ENCODE results near the gene HUWE1.

HUWE1 gene

DNA sequence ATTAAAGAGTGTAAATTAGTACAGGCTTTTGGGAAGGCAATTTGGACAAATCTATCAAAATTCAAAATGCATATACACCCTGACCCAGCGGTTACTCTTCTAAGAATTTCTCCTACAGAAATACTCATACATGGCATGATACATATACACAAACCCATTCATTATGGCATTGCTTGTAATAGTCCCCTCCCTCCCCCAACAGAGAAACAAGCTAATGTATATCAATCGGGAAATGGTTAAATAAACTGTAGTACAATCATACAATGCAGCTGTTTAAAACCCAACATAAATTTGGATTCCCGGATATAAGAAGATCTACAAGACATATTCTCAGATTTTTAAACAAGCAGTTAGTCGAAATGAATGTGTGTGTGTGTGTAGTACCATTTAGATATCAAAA is 808 bp downstream of the HUWE1 start:
- no peak for DNase-seq

DNA sequence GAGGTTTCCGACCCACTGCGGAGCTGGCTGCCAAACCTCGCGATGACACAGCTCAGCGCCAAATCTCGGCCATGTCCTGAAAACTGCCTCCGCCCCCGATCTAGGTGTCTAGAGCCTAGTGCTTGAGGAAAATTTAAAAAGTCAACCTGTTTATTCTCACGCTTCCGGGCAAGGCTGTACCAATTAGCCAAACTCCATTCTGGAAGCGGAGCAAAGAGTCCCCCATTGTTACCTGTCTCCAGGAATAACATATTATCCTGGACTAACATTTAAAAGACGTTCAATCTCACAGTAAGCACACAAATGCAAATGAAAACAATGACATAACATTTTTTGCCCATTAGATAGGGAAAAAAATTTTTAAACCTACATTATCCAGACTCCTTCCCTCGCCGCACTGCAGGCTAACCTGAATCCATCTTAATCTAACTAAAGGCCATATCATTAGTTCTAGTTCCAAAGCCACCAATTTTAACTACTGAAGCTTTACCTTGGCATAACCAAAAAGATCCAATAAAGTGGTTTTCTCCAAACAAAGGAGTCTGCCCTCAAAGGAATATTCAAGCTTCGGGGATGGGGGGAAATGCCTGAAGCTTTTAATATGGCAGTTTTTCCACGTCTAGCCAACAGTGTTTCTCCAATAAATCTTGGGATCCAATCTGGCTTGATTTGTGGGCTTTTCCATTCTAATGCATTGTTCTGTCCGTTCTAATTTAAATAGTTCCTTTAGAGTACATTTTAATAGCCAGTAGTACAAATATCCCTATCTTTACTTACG is 1.9 kb downstream of the HUWE1 start:
- no peak for DNase-seq

DNA sequence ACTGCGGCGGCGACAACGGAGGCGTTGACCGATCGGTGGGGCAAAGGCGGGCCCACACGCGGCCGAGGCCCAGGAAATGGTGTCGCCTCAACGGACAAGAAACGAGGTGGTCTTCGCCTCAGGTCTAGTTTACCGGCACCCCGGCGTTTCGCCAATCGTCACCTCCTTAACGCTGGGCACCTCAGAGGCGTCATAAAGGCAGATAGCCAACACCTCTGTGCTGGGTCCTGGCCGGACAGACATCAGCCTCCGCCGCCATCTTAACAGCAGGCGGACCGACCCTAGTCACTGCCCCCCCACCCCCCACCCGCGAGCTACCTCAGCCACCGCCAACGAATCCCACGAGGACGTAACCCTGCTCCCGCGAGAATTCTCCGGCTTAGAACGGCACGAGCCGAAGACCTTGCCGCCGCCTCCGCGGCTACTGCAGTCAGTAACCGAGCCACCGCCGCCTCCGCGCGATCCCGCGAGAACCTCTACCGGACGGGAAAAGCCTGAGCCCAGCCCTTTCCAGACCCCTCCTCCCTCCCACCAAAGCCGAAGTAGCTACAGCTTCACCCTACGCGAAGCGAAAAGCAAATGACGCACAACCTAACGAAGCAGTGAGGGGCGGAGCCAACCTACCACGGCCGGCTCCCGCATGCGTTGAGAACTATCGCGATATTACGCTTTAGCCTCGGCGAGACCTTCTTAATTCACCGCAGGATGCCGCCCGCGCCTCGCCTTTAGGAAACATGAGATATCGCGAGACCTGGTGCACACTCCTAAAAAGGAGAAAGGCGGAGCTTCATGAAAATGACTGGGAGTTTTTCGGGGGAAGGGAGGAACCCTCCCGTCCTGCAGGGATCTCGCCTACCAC is 2.7 kb downstream of the HUWE1 start:
- peak; percentile 85 for DNase-seq

DNA sequence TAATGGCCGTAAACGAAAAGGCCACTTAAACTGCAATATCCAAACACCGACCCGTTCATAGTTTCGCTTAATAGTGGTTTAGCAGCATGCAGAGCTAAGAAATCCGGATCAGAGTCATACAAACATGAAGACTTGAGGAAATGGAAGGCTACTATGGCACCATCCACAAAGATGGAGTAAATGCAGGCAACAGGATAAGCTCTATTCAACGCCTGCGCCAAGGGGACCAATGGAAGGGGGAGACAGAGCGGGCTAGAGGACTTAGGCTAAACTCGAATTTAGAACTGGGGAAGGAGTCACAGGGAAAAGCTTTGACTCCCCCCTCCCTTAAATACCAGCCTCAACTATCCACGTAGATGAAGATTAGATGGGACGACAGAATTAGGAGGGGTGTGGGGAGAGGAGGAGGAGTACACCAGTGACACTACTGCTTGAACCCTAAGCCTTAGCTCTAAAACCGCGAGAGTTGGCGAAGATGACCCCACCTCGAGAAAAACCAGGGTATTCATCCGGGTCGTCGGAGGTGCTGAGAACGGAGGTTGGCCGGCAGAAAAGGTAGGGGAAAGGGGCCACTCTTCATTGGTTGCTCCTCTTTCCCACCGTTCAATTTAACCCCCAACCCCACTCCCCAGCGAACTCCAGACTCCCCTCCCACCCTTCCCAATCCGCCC is 3.5 kb downstream of the HUWE1 start:
- DNase-seq, result peak; percentile 20

DNA sequence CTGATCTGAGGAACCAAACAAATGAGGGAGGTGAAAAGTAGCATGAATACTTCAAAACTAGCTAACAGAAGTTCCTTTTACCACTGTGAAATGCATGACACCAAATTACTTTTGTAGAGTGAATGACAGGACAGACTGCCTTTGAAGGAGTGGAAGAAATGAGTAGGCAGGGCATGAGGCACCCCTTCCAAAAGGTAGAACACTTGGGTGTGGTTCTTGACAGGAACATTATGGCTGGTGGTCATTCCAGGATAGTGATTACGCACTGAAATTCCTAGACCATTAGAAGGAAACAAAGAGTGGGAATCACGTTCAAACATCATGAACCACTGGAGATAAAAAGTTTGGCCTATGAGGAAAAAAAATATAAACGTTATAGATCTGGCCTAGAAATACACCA is 4.9 kb downstream of the HUWE1 start:
- DNase-seq, result no peak

DNA sequence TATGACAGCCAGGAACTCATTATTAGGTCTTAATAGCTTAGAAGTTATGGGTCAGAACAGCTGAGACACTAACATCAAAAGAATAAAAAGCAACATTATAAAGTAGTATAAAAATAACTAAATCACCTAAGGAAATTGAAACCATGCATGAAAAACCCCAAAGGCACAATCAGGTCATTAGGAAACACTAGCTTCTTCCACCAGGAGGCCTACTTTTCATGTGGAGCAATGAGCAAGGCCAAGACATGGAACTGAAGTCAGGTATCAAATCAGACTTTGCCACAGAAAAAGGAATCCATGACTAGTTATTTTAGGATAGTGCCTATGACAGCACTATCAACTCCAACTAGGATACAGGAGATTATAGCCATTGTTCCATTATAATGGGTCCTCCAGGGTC is 7.9 kb downstream of the HUWE1 start:
- DNase-seq, result no peak

DNA sequence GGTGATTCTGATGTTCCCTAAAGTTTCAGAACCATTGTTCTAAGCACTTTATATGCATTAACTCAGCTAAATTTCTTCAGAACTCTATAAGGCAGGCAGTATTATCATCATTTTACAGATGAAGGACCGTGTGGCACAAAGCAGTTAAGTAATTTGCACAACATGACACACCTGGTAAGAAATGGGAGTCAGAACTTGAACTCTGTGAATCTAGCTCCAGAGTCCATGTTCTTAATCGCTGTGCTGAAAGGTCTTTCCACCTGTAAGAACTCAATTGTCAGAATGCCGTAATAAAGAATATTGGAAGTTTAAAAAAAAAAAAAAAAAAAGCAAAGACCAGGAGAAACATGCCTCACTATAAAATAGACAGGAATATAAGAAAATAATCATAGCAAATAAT is 9.2 kb downstream of the HUWE1 start:
- DNase-seq, result no peak

DNA sequence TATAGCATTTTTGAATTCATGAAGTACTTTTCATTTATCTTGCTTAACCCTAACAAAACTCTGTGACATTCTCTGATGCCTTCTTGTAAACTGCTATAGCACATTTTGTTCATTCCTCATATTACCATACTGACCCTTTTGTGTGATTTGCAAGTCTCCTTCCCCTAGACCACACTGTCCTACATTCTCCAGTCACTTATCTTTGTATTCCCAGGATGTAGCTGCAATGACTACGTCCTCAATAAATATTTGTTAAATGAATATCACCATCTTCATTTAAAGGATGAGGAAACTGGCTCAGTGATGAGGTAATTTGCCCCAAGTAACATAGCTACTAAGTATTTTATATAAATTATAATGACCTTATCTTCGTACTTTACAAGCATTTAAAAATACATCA is 11.9 kb downstream of the HUWE1 start:
- no peak for DNase-seq

DNA sequence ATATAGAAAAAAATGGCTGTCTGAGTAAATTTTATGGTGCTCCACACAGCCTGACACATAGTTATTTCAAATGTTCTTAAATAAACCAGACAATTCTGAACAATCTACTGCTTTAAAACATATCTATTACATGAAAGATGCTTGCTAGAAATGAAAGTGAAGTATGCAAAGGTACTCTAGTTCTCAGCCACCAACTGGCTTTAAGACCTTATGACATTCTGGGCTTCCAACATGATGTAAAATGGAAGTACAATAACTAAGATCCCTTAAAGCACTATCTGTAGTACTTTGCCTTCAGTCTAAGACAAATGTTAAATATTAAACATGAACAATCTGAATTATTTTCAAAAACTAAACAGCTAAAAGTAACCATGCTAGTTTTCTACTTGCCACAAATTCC is 17.3 kb downstream of the HUWE1 start:
- no peak for DNase-seq

DNA sequence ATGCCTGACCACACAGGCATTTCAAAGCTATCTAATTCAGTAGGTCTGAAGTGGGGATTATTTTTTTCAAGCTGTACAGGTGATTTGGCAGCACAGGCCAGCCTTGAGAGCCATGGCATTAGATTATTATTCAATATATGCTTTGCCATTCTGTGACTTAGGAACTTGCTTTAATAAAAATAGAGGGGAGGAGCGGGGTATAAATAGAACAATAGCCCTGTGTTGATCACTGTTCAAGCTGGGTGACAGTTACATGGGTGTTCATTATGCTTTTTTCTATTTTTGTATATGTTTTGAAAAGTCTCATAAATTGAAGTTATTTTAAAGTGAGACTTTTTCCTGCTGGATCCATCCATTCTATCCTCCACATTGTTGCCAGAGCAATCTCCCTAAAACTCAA is 20.3 kb downstream of the HUWE1 start:
- DNase-seq, result no peak

DNA sequence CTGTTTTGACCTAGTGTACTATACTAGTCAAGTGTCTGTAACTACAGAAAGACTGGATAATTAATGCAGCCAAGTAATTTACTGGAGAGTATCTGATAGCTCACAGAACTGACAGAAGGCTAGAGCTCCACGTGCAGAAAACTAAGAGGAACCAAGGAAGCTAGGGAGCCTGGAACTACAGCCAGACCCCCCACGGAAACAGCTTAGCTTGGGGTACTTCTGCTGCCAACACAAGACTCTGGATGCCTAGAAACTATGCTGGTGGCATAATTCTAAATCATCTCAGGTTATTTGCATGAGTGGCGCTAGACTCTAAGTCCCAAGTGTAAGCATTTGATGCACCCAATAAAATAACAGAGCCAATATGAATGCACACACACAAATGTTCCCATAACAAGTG is 26.5 kb downstream of the HUWE1 start:
- DNase-seq, result no peak

DNA sequence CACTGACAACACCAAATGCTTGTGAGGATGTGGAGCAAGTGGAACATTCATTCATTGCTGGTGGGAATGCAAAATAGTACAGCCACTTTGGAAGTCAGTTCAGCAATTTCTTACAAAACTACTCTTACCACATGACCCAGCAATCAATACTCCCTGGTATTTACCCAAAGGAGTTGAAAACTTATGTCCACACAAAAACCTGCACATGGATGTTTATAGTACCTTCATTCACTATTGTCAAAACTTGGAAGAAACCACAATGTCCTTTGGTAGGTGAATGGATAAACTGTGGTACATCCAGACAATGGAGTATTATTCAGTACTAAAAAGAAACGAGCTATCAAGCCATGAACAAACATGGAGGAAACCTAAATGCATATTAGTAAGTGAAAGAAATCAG is 27.5 kb downstream of the HUWE1 start:
- DNase-seq, result no peak

DNA sequence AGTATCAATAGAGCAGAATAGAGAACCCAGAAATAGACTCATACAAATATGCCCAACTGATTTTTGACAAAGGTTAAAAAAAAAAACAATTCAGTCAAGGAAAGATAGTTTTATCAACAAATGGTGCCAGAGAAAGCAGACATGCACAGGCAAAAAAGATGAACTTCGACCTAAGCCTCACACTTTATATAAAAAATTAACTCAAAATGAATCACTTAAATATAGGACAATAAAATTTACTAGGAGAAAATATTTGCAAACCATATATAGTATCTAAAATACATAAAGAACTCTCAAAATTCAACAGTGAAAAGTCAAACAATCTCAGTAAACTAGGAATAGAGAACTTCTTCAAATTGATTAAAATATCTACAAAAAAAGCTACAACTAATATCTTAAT is 29.7 kb downstream of the HUWE1 start:
- DNase-seq, result no peak

DNA sequence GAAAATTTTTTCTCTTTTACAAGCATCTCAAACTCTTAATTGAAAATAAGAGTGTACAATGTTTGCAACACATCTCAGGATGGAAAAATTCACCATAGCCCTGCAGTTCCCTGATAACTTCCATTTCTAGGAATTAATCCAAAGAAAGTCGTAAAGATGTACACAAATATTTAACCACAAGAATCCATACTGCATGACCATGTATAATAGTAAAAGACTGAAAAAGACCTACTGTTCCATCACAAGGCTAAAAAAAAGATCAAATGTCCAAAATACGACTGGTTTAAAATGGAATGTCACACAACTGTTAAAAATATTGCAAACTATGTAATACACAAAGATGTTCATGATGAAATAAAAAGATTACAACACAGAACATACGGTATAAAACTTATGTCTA is 32.1 kb downstream of the HUWE1 start:
- DNase-seq, result no peak

DNA sequence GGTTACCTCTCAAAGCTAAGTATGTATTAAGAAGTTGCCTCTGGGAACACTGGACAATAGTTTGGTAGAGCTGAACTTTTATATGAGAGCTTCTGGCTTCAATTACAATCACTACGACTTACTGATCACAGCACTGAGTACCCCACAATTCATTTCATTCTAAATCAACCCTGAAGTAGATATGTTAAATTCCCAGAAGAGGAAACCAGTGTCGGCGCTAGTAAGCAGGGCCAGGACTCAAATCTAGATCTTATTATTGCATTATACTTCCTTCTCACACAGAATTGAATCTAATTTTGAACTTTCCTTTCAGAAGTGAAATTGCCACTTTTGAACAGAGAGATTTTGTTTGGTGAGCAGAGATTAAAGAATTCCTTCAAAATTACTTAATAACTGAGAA is 41.8 kb downstream of the HUWE1 start:
- no peak for DNase-seq

DNA sequence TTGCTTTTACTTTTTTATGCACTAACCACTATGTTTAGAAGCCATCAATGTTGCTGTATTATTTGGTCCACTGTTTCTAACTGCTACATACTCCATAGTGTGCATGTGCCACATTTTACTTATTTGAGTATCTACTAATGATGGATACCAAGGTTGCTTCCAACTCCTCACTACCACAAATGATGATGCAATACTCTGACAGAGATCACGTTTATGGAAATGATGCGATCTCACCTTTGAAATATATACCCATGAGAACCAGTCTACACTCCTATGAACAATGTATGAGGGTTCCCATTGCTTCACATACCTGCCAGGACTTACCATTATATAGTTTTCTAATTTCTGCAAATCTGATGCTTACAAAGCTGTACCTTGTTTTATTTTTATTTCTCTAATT is 44.2 kb downstream of the HUWE1 start:
- DNase-seq, result no peak

DNA sequence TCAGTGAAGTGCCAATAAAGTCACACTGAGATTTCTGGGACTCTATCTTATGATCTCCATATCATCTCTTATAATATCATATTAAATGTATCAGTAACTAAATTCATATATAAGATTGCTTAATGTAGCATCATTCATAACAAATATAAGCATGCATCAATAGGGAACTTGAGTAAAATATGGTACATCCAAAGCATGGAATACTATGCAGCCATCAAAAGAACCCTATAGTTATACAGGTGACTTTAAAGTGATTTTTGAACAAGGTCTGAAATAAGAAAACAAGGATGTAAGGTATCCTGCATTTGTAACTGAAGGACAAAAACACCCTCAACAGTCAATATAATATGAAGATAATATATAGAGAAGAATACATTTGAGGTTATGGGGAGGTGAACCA is 47.3 kb downstream of the HUWE1 start:
- no peak for DNase-seq

DNA sequence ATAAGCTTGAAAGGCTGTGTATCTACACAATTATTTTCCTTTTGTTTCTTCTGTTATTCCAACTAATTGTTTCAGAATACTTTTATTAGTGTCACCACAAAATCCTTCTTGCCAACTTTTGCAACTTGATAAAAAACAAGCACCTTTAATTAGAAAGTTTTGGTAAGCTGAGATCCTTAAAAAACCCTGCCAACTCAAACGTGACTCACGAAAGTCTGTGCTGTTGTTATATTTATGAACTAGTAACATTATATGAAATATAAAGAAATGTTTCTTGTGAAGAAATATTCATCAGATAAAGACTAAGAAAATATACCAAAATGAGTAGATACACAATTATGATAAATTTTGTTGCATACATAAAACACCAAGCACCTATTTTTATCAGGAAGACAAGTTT is 49.0 kb downstream of the HUWE1 start:
- DNase-seq, result no peak

DNA sequence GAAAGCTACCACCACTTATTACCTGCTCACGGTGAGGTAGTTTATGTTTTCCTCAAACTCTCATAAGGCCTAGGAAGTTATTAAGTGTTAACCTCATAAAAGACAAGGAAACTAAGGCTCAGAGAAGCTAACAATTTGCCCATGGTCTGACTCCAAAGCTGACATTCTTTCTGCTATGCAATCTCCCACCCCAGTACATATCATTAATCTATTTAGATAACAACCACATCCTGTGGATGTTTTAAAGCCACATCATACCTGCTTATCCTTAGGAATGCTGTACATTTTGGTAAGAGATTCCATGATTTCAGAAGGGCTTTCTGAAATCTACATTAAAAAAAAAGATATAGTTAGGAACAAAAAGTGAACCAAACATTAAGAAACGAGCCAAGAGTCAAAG is 55.4 kb downstream of the HUWE1 start:
- no peak for DNase-seq

DNA sequence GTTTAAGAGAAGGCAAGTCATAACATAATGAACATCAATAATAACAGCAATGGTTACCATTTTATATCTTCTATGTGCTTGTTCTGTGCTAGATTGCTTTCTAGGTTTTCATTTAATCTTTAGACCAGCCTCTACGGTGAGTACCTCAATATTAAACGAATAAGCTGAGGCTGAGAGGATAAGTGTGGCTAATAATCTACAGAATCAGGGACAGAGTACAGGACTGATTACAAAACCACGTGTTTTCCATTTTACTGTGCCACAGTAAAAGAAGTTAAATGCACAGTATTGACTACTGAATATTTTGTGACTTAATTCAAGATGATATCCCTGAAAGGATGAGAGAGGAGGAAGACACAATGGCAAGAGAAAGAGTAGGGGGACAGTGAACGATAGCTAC is 56.3 kb downstream of the HUWE1 start:
- no peak for DNase-seq

DNA sequence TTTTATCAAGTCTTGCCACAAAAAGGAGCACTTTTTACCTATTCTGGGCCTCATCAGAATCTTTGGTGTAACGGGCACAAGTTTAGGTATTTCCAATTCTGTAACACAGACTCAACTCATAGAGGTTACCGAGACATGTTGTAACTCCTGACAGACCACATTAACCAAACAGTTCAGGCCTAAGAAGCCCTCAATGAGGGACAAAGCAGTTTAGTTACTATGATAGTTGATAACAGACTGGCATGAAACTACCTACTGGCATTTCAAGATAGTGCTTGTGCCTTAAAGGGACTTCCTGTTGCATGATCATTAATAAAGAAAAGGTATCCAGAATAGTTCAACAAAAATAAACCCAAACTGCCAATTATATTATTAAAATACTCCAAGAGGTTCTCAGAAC is 64.1 kb downstream of the HUWE1 start:
- no peak for DNase-seq

DNA sequence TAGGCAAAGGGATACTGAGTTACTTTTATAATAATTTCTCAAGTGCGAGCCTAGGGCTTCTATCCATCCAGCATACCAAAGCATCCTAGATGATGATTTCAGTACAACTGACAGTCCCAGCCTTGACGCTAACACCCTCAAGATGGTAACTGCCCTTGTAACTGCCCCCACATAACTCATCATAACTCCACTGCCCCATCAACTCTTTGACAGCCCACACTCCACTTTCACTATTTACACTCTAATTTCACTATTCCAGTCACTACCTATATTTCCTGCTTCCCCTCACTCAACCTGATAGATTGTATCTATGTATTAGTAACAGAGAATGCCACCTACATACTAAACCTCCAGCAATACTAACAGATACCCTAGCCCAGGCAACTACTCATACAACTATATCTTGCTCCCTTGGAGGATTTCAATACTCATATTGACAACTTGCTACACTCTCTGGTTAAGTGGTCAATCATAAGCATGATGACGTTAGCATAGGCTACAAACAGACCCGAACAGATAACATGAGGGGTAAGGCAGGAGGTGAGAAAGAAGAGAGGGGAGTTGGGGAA is 65.0 kb downstream of the HUWE1 start:
- DNase-seq, result no peak

DNA sequence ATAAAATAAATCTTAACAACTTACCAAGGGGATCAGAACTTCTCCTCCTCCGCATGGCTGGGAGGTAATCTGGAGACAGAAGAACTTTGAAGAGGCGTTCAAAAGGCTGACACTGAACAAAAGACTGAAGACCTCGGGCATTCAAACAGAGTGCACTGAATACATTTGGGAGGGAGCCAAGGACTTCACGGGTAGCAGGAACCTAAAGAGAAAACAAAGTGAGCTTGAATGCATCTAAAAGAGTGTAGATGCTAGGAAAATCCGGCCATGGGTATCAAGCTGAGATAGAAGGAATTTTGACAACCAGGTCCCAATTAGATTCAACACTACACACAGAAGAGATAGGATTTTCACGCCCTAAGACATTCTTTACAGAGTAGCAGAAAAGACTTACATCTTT is 69.6 kb downstream of the HUWE1 start:
- no peak for DNase-seq

DNA sequence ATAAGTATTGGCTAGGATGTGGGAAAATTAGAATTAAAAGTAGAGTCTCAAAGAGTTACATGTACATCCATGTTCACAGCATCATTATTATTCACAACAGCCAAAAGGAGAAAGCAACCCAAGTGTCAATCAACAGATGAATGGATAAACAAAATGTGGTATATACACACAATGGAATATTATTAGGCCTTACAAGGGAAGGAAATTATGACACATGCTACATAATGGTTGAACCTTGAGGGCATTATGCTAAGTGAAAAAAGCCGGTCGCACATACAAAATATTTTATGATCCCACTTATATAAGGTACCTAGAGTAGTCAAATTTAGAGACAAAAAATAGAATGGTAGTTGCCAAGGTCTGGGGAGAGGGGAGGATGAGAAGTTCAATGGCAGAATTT is 80.1 kb downstream of the HUWE1 start:
- no peak for DNase-seq
